Colon (tissue), 2 donors: ENCODE results near the gene COMTD1.

Experiments used
- FAIRE-seq: peaks from 2 replicates; lab custom pipeline; 2012; peaks lifted over from hg19 to GRCh38; lab: Jason Lieb, UNC
- donor health status: control.
- donor health status: control.

COMTD1 gene

GRCh38 chr10:75245354-75246250 is 9.8 kb upstream of the COMTD1 start:
- no peak for FAIRE-seq

GRCh38 chr10:75244487-75245353 is 9.0 kb upstream of the COMTD1 start:
- FAIRE-seq = no peak

DNA sequence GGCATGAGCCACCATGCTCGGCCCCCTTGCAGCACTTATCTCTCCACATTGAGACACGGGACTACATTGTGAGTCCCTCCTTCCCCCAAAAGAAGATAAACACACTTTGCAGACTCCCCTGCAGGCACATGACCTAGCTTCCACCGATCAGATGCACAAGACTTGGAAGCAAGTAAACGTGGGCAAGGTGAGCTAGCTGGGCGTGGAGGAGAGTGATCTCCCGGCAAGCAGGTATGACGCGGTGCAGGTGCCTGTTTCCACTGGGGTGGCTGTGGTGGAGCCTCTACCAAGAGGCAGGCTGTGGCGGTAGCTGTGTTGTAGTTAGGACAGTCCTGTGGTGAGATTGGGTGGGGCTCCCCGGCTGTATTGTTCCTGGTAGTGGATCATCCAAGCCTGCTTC is 7.7 kb upstream of the COMTD1 start:
- FAIRE-seq = no peak

- no peak for FAIRE-seq
Observed at GRCh38 chr10:75240329-75241076, 4.7 kb upstream of the COMTD1 start.

- FAIRE-seq = no peak
Observed at GRCh38 chr10:75239096-75239790, 3.5 kb upstream of the COMTD1 start.

DNA sequence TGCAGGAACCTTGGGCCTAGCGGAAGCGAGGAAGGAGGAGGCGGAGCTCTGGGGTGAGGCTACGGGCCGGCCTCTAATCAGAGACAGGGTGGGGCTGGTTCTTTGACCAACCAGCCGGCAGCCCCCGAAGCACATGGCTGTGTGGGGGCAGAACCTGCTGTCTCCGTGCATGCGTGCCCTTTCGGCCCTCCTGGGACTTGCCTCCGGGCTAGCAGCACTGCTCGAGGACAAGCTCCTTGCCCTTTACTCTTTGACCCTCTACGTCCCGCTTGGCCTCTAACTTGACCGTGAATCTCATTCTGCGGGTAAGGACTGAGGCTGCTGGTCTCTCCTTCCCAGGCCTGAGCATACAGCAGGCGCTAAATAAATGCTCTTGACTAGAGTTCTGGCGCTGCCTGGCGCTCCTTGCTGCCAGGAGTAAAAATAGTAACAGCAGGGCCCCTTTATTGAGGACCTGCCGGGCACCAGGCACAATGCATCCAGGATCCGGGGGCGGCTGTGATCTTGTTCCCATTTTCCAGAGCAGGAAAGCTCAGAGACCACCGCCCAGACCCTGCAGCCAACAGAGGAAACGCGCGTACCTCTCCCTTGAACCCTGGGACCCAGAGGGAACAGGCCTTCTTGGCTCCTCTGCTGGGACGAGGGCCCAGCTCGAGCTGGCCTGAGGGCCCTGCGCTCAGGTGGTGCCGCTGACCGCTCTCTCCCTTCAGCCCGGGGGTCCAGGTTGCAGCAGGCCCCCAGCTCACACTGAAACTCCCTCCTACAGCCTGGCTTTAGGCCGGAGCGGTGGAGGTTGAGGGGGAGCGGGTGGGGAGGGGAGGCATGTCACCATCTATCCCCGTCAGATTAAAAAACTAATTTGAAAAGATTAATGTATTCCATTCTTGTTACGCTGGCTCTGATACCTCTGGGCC is 2.7 kb upstream of the COMTD1 start:
- no peak for FAIRE-seq

DNA sequence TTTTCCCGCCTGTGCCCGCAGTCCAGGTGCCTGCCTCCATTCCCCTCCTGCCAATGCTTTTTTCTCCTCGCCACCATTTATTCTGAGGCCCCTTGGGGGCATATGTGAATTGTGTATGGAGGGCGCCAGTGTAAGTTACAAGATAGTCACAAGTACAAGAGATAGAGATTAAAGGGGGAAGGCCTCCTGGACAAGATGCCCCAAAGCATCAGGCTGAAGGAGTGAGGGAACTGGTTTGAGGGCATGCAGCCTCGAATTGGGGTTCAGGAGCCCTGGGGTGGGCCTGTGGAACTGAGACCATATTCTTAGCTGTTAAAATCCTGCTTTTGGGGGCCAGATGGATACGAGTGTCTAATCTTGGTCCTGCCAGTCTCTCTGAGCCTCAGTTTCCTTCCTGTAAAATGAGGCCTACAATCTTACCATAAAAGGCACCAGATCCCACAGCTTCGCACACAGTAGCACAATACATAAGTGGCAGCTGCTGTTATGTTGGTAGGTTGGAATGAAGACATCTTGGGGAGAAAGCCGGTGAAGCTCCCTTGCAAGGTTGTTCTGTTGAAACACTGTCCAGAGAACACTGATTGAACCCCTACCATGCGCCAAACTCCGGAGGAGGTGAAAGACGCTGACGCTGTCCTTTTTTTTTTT is 545 bp upstream of the COMTD1 start:
- no peak for FAIRE-seq

GRCh38 chr10:75234683-75235374 is 928 bp downstream of the COMTD1 start:
- FAIRE-seq = no peak

DNA sequence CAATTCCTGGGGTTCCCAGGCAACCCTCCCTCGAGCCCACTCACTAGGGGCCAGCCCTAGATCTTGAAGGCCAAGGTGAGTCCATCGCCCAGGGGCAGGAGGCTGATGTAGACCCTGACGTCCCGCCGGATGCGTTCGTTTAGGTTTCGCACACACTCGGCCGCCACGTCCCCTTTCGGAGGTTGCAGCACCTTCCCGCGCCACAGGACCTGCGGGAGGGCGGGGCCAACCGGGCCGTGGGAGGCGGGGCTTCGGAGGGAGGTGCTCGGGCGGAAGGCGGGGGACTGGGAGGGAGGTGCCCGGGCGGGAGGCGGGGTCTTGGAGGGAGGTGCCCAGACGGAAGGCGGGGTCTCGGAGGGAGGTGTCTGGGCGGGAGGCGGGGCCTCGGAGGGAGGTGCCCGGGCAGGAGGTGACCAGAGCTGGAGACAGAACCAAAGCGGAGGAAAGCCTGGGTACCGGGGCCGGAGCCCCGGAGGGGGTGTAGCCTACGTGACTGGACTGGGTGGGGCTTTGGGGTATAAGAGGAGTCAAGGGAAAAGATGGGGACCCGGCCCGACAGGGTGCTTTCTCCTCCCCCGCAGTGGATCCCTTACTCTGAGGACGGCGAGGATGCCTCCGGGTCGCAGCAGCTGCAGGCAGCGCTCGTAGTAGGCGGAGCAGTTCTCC is 1.6 kb downstream of the COMTD1 start:
- FAIRE-seq = no peak

DNA sequence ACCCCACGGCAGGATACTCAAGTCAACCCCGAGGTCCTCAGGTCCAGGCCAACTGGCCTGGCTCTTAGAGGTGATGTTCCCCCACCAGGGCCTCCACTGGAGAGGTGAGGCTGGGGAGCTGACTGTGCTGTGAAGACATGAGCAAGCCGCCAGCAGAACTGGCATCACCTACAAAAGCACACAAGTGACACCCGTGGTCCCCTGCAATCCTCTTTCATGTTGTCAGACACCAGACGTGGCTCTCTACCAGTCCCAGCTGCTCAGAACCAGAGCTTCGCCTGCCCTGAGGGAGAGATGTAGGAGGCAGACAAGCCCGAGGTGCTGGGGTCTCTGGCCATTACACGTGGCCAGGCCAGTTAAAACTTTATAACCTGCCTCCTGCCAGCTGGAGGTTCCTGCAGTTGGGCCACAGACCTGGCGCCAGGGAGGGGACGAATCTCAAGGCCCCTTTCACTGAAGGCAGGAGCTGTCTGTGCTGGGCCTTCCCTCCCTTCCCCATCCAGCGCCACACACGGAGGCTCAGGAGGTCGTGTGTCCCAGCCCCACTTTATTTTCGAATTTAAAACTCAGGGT is 2.2 kb downstream of the COMTD1 start:
- no peak for FAIRE-seq

DNA sequence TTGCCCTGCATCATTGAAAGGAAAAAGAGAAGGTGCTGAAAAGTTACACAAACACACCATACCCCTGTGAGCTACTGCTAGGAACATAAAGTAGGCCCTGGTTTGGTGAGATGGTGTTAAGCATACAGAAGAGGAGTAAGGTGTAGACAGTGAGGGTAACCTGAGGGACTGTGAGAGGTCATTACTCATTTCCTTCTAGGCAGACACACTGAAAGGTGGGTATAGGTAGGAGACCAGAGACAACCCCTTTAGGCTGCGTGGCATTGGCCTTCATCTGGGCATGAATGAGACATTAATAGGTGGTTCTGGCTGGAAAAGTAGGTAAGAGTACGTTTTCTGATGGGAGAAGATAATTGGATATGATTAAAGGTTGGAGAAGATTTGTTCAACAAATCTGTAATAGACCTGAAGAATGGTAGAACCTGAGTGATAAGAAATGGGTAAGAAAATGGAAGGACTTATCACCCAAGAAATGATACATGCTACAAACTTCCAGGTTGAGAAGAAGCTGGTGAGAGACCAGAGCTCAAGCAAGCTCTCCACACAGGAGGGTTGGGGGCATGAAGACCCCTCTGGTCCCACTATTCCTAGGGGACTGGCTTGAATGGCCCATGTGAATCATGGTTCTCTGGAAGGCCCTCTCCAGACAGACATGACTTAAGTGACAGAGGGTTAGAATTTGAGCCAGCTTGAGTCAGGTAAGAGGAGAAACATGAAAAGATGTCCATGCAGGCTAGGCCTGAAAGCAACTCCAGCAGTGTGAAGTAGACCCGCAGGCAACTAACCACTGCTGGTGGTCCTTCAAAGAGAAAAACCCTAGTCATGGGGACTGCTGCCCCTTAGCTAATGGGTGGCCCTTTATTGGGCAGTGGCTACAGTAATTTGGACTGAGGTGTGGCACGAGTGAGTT is 3.8 kb downstream of the COMTD1 start:
- no peak for FAIRE-seq

GRCh38 chr10:75230600-75231038 is 5.1 kb downstream of the COMTD1 start:
- FAIRE-seq = no peak

DNA sequence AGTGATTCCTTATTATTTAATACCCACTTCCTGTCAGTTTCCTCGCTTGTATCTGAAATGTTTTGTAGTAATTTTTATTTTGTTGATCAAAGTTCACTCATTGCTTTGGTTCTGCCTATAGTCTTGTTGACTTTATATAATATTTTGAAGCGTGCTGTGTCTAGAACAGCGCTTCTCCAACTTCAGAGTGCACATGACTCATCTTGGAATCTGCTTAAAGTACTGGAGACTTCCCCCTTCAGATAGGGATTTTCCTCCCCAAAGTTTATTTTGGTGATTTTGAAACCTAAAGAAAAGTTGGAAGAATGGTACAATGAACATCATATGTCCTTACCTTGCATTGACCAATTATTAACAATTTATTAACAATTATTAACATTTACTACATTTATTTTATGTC is 5.8 kb downstream of the COMTD1 start:
- no peak for FAIRE-seq

GRCh38 chr10:75228834-75229233 is 6.9 kb downstream of the COMTD1 start:
- no peak for FAIRE-seq

- FAIRE-seq = no peak
Observed at GRCh38 chr10:75228278-75228677, 7.5 kb downstream of the COMTD1 start.

- no peak for FAIRE-seq
Observed at GRCh38 chr10:75226656-75227055, 9.1 kb downstream of the COMTD1 start.

GRCh38 chr10:75226095-75226494 is 9.7 kb downstream of the COMTD1 start:
- no peak for FAIRE-seq
